Tibial nerve (tissue), 3 donors: ENCODE data around the gene MXRA8.
A peak's percentile ranks its signal among the peaks of the same experiment; 100 is the strongest.

Experiments
- POLR2A ChIP-seq, 2 donors: fragments of 450-650 bp; IDR thresholded peaks; one replicate each; pipeline ENCODE4 v1.6.1; 2017; ENCODE audit warnings: antibody characterized with exemption in 2 of 2, mild to moderate bottlenecking in 2 of 2, moderate library complexity in 2 of 2
- TF ChIP-seq, protein P1 (sequence below), 5 experiments: fragments of 200-600 bp in 3 of 5; fragments of 450-650 bp in 2 of 5; sonication (generic) in 3 of 5; IDR thresholded peaks; one replicate each; pipeline ENCODE4 v1.5.1; 2016 to 2019; ENCODE audit warnings: antibody characterized with exemption in 5 of 5, mild to moderate bottlenecking in 3 of 5, moderate library complexity in 2 of 5

DNA sequence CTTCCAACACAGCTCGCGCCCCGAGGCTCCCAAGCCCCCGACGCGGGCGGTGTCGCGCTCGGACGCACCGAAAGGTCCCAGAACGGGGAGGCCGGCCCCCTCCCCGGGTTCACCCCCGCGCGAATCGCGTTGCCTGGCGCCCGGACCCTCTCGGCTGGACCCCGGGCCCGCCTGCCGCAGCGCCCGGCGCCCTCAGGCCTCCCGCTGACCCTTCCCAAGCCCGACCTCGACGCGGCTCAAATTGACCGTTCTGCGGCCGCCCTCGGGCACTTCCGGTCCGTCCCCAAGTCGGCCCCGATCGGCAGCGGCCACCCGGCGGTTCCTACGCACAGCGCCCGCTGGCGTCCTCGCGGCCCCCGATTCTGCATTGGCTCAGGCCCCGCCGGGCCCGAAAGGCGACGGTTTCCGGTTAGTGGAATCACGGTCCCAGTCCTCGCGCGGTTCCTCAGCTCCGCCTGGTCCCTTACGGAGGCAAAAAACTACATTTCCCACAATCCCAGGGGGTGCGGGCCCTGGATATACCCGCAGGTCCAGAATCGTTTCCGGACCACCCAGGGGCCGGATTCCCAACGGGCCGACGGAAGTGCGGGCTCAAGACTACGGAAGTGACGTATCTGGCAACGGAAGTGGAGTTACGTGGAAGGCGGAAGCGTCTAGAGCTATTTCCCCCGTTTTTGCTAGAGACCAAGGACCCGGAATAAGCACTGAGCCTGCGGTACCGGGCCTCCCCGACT lies 16.7 kb upstream of the MXRA8 start, which contains the start of gene AURKAIP1:
- peak in 1 of 2 donors; percentile 50 for TF ChIP-seq POLR2A (IDR thresholded peaks at IDR 0.05)
- TF ChIP-seq, protein P1, sequence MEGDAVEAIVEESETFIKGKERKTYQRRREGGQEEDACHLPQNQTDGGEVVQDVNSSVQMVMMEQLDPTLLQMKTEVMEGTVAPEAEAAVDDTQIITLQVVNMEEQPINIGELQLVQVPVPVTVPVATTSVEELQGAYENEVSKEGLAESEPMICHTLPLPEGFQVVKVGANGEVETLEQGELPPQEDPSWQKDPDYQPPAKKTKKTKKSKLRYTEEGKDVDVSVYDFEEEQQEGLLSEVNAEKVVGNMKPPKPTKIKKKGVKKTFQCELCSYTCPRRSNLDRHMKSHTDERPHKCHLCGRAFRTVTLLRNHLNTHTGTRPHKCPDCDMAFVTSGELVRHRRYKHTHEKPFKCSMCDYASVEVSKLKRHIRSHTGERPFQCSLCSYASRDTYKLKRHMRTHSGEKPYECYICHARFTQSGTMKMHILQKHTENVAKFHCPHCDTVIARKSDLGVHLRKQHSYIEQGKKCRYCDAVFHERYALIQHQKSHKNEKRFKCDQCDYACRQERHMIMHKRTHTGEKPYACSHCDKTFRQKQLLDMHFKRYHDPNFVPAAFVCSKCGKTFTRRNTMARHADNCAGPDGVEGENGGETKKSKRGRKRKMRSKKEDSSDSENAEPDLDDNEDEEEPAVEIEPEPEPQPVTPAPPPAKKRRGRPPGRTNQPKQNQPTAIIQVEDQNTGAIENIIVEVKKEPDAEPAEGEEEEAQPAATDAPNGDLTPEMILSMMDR (IDR thresholded peaks at IDR 0.05): peak in 3 of 5 experiments; percentile 19 to 75 (median 71)
